ENCODE data around the gene CST8. TPM values are rescaled to one million over a fixed set of nuclear protein-coding genes. Genes with fewer than 3 reads are reported as not detected.

The CST8 gene
- polyA plus RNA-seq, 1 donor (not counting 4 experiments of a cell fraction or from before 2014, with no cell fraction given) = not detected

- Histone ChIP-seq H3K9me3 (ENCODE audit: control insufficient read depth, low read depth, low read length) (no peaks in the 10 kb centered on the region), H3K27ac (ENCODE audit: control insufficient read depth, insufficient read depth, low read length) (no peak overlapping the region), H3K27me3 (ENCODE audit: control insufficient read depth, extremely low read depth, insufficient read depth, low read length) (no peaks in the 10 kb centered on the region), H3K4me3 (ENCODE audit: control insufficient read depth in 2 of 3, extremely low read depth in 1 of 3, insufficient read depth in 2 of 3, low read depth in 1 of 3, low read length in 3 of 3) (no peak overlapping the region), H3K4me2 (ENCODE audit: control insufficient read depth, extremely low read depth, insufficient read depth, low read depth, low read length) (no peak overlapping the region), H3K9ac (ENCODE audit: control insufficient read depth, extremely low read depth, insufficient read depth, low read length) (no peak overlapping the region), H3K4me1 (ENCODE audit: control insufficient read depth, extremely low read depth, insufficient read depth, low read length) (peaks cover 1% of the 10 kb centered on the region), H2AFZ (ENCODE audit: control insufficient read depth, low read length) (no peak overlapping the region), H3K79me2 (ENCODE audit: control insufficient read depth, insufficient read depth, low read length) (no peaks in the 10 kb centered on the region), H4K20me1 (ENCODE audit: control insufficient read depth, extremely low read depth, insufficient read depth, low read length) (no peaks in the 10 kb centered on the region), H3K36me3 (ENCODE audit: control insufficient read depth in 2 of 2, extremely low read depth in 1 of 2, insufficient read depth in 2 of 2, low read length in 2 of 2) (no peaks in the 10 kb centered on the region), H3K9me1 (ENCODE audit: control insufficient read depth, extremely low read depth, insufficient read depth, low read length) (no peaks in the 10 kb centered on the region)
- DNase-seq (ENCODE audit: low read depth, low spot score) = no peak
- no peak for FAIRE-seq
- TF ChIP-seq EZH2 (IDR thresholded peaks at IDR 0.05; ENCODE audit: low read length) (no peak), CTCF (optimal IDR thresholded peaks at IDR 0.05 in 1 of 3, IDR thresholded peaks at IDR 0.05 in 1 of 3, conservative IDR thresholded peaks at IDR 0.05 in 1 of 3; ENCODE audit: extremely low read depth in 1 of 3, insufficient read depth in 2 of 3, low read length in 3 of 3) (no peak)
- dilution Hi-C loops (cut with MboI; ENCODE audit: extremely low pct_ligation_motif_present, low sequenced_read_pairs) = no loop called here
Observed at GRCh38 chr20:23508449-23509229, 17.7 kb downstream of the CST8 start.

- H4K20me1 ChIP-seq (ENCODE audit: control insufficient read depth, extremely low read depth, insufficient read depth, low read length) = no peaks in the 10 kb centered on the region
Observed at GRCh38 chr20:23509247-23509913, 18.5 kb downstream of the CST8 start.

More at GRCh38 chr20:23509247-23509913, 18.5 kb downstream of the CST8 start:
- Histone ChIP-seq H3K4me1 (ENCODE audit: control insufficient read depth, extremely low read depth, insufficient read depth, low read length) (no peaks in the 10 kb centered on the region), H3K9me1 (ENCODE audit: control insufficient read depth, extremely low read depth, insufficient read depth, low read length) (no peaks in the 10 kb centered on the region), H3K4me3 (ENCODE audit: control insufficient read depth in 2 of 3, extremely low read depth in 1 of 3, insufficient read depth in 2 of 3, low read depth in 1 of 3, low read length in 3 of 3) (no peak overlapping the region), H3K9ac (ENCODE audit: control insufficient read depth, extremely low read depth, insufficient read depth, low read length) (no peak overlapping the region), H3K79me2 (ENCODE audit: control insufficient read depth, insufficient read depth, low read length) (no peaks in the 10 kb centered on the region), H3K36me3 (ENCODE audit: control insufficient read depth in 2 of 2, extremely low read depth in 1 of 2, insufficient read depth in 2 of 2, low read length in 2 of 2) (no peaks in the 10 kb centered on the region), H3K4me2 (ENCODE audit: control insufficient read depth, extremely low read depth, insufficient read depth, low read depth, low read length) (no peak overlapping the region), H2AFZ (ENCODE audit: control insufficient read depth, low read length) (no peak overlapping the region), H3K27me3 (ENCODE audit: control insufficient read depth, extremely low read depth, insufficient read depth, low read length) (no peaks in the 10 kb centered on the region), H3K27ac (ENCODE audit: control insufficient read depth, insufficient read depth, low read length) (no peak overlapping the region), H3K9me3 (ENCODE audit: control insufficient read depth, low read depth, low read length) (no peaks in the 10 kb centered on the region)
- FAIRE-seq = no peak
- TF ChIP-seq EZH2 (IDR thresholded peaks at IDR 0.05; ENCODE audit: low read length) = no peak
- no peak for TF ChIP-seq CTCF (optimal IDR thresholded peaks at IDR 0.05 in 1 of 3, IDR thresholded peaks at IDR 0.05 in 1 of 3, conservative IDR thresholded peaks at IDR 0.05 in 1 of 3; ENCODE audit: extremely low read depth in 1 of 3, insufficient read depth in 2 of 3, low read length in 3 of 3)
- dilution Hi-C loops (cut with MboI; ENCODE audit: extremely low pct_ligation_motif_present, low sequenced_read_pairs) = no loop called here
- no peak for DNase-seq (ENCODE audit: low read depth, low spot score)

Data from keratinocyte (primary cell).